ENCODE measurements around the gene SF3A2.

The SF3A2 gene

GRCh38 chr19:2255112-2255845 lies 18.7 kb downstream of the SF3A2 start:
- DNase-seq: no peak

- no peak for DNase-seq
Observed at GRCh38 chr19:2255982-2256685, 19.5 kb downstream of the SF3A2 start, which contains the start of gene JSRP1. JSRP1 (minus strand) TSS chr19:2256417; CDS start chr19:2255314, 1,103 bp downstream.

DNA sequence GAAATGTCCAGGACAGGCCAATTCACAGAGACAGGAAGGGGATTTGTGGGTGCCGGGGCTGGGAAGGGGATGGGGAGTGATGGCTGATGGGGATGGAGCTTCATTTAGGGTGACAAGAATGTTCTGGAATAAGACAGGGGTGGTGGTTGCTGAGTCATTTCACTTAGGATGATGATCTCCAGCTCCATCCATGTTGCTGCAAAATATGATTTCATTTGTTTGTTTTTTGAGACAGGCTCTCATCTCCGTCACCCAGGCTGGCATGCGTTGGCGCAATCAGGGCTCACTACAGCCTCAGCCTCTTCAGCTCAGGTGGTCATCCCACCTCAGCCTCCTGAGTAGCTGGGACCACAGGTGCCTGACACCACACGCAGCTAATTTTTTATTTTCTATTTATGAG lies 22.7 kb downstream of the SF3A2 start:
- DNase-seq: no peak

- DNase-seq: no peak
Observed at GRCh38 chr19:2260341-2260805, 23.7 kb downstream of the SF3A2 start.

DNA sequence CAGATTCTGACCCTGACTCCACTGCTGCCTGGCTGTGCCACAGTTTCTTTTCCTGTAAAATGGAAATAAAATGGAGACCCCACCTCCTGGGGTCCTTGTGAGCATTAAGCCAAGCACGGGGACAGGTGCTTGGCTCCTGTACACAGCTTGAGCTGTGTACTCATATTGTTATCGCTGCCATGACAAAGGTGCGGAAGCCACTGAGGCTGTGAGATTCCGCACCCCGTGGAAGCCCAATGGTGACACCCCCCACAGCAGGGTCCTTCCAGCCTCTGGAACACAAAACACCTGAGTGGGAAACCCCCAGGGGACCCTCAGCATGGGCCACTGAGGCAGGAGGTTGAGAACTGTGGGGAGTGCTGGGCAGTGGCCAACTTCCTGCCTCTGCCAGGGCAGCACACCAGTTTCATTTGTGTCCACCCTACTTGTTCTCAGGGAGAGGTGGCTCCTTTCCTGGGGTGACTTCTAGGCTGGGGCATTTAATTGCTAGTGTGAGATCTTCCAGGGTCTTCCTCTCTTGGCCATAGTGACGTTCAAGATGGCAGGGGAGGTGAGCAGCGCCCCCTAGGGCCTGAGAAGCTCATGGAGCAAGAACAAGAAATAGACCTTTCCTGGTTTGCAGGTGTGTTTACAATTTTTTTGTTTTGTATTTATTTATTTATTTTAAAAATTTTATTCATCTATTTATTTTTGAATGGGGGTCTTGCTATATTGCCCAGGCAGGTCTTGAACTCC lies 25.0 kb downstream of the SF3A2 start:
- DNase-seq: no peak

DNA sequence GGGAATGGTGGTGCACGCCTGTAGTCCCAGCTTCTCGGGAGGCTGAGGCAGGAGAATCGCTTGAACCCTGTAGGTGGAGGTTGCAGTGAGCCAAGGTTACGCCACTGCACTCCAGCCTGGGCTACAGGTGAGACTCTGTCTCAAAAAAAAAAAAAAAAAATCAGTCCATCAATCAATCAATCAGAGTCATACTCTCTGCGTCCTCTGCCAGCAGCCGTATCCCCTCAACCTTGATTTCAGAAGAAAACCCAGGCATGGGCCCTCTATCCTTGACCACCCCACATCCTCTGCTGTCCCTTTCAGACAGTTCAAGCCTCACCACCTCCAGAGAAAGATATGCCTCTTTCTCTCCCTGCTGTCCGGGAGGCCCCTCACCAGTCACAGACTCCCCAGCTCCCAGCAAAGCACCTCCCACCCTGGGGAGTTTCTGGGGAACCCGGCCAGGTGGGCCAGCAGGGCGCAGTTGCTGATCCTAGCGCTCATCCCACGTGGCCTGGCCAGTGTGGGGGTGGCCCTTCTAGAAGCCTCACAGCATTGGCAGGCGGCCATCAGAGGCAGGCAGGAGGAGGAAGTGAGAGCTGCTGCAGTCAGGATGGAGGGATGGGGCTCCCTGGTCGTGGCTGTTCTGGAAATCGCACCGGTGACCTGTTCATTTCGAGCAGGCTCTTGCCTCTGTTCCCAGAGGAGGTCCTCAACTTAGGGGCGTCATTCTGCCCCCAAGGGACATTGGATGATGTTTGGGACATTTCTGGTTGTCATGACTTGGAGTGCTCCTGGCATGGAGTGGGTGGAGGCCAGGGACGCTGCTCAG lies 29.8 kb downstream of the SF3A2 start:
- DNase-seq: peak; percentile 82

GRCh38 chr19:2268480-2268830 lies 31.8 kb downstream of the SF3A2 start:
- no peak for DNase-seq

GRCh38 chr19:2268861-2269243 lies 32.2 kb downstream of the SF3A2 start:
- no peak for DNase-seq

GRCh38 chr19:2269244-2270156 lies 32.9 kb downstream of the SF3A2 start:
- DNase-seq: peak; percentile 90

GRCh38 chr19:2270157-2270422 lies 33.5 kb downstream of the SF3A2 start:
- DNase-seq: no peak

DNA sequence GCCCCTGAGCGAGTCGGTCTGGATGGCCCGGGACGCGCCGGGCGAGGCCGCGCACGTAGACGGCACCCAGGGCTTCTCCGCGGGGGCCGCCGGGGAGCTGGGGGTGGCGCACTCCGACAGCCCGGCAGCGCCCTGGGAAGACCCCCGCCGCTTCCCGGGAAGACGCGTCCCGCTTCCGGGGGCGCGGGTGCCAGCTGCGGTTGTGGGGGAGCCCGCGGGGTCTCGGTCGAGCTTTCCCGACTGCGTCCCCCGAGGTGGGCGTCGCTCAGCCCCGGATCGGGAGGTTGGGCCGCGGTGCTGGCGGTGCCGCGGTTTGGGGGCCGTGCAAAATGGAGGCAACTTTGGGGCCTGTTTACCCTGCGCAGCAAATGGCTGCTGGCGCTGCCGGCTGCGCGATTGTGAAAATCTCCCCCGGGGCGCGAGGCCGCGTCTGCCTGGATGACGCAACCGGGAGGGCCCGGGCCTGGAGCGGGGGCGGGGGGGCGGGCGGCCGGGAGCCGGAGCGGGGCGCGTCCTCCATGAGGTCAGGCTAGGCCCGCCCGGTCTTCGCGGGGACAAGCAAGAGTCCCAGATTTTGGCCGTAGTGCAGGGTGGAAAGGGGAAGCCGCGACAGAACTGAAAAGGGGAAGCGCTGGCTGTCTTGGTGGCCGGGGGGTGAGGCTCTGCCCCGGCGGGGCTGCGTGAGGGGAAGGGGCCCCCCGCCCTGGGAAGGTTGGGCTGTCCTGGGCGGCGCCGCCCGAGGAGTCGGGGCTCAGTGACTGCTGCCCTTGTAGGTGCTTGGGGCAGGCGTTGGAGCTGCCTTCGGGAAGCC lies 34.0 kb downstream of the SF3A2 start:
- DNase-seq: peak; percentile 90

GRCh38 chr19:2271234-2272103 lies 34.8 kb downstream of the SF3A2 start:
- no peak for DNase-seq

DNA sequence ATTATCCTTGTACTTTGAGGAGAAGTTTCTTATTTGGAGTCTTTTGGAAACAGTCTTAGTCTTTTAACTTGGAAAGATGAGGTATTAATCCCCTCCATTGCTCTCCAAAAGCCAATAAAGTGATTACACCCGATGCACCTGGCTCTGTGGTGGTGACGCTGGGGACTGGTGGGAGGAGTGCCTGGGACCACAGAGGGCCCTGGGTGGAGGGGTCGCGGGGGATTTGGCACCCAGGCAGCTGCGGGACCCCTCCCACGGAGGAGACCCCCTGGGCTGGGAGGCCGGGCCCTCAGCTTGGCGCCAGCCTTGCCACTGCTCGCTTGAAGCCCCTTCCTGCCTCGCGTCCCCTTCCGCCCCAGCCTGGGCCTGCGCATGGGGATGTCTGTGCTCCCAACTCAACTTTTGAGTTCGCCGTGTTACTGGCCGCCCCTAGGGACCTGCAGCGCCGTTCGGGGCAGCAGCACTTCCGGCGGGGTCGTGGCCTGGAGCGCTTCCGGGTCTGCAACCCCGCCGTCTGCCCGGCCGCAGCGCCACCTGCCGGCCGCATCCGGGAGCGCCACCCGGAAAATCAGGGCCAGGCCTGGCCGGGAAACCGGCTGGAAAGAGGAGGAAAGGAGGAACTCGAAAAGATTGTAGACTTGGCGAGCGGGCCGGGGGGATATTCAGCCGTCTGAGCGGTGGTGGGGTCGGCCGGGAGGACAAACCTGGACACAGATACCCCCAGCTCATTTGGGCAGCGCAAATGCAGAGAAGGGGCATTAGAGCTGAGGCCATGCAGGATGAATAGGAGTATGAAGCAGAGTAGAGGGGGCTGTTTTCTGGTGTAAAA lies 36.9 kb downstream of the SF3A2 start:
- DNase-seq: peak; percentile 68

DNA sequence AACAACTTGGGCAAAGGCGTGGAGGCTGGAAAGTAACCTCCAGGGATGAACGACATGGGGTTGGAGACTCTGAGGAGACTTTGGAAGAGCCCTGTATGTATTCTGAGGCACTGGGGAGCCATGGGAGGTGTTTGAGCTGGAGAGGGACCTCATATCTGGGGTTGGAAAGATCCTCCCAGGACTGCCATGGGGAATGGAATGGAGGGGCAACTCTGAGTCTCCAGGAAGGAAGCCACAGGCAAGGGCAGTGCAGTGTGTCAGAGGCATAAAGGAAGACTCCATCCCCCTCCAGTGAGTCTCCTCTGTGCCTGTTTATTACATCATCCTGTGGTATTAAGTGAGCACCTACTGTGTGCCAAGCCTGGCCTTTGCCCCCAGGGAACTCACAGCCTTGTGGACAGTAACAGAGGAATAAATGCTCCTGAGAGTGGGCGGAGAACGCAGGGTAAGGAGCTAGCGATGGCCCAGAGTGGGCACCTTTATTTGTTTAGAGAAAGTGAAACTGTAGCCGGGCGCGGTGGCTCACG lies 37.6 kb downstream of the SF3A2 start:
- no peak for DNase-seq

- DNase-seq: peak; percentile 23
Observed at GRCh38 chr19:2274931-2275535, 38.4 kb downstream of the SF3A2 start.

DNA sequence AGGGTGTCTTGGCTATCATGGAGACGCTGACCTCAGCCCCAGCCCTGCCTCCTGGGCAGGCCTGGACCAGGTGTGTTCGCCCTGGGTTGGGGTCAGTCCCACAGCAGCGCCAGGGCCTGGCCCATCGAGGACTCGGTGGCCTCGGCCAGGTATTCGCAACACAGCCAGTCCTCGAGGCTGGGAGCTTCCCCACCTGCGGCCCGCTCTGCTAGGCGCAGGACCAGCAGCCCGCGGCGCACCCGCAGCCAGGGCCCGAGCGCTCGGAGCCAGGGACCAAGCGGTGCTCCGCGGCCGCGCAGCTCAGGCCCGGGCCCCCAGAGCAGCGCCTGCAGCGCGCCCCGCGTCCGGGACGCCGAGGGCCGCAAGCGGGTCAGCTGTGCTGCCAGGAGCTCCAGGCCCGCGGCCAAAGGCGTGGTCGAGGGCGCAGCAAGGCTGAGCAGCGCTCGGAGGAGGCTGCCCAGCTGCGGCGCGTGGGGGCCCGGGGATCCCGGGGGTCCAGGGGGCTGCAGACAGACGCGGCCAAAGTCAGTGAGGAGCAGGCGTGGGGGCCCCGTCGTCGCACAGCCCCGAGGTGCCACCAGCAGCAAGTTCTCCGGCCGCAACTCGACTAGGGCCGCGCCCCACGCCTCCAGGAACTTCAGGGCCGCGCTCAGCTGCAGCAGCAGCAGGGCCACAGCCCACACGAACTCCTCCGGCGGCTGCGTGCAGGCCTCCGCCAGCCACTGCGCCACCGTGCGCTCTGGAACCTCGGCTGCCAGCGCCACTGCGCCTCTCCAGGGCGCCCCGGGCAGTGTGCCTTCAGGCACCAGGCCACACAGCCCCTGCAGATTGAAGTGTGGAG lies 39.2 kb downstream of the SF3A2 start:
- DNase-seq: no peak

DNA sequence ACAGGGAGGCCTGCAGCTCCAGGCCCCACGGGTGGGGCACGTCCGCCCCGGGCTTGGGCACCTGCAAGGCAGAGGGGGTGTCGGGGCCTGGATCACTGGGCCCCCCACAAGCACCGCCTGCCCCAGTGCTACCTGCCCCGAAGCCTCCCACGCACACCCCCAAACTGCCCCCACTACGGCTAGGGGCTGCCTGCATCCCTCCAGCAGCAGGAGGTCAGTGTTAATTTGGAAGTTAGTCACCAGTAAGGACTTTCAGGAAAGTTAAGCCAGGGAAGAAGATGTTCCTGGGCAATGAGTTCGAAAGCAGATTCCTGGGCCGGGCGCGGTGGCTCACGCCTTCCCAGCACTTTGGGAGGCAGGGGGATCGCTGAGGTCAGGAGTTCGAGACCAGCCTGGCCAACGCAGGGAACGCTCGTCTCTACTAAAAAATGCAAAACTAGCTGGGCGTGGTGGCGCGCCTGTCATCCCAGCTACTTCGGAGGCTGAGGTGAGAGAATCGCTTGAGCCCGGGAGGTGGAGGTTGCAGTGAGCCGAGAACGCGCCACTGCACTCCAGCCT lies 39.9 kb downstream of the SF3A2 start:
- DNase-seq: no peak

Measured in GF-D8 (cell line).